ENCODE measurements around the gene SYT8.

SYT8 gene

DNA sequence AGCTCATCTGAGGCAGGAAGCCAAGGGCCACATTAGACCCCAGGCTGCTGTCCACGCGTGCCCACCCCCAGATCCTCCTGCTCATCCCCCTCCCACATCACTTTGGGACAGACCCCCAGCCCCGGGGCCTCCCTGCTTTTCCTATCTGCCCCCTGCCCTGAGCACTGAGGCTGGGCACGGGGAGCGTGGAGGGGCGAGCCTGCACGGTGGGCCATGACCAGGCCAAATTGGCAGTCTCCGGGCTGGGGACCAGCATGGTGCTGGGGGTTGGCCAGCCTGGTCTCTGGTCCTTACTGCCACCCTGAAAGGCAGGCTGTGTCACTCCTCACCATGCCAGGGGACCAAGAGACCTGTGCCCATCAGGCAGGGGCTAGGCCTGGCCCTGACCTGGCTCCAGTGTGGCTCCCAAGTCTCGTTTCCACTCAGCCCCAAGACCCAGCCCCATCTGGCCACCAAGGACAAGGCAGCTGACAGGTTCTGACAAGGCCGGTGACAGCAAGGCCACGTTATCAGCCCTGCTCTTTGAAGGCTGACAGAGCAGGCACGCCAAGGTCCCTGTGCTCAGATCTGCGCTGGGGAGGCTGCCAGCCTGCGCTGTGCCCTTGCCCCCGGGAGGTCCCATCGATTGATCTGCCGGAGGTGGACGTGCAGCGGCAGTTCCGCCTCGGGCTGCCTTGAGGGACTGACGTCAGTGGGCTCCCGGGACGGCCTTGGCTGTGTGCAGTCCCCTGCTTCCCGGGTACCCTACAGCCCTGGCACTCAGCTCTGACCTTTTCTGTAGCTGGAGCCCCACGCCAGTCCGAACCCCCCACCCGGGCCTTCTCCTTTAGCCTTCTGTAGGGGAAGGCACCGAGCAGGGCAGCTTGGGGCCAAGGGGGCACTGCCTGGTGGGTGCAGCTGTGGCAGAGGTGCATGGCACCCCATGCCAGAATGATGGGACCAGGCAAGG lies 7.6 kb downstream of the SYT8 start:
- H3K4me3 ChIP-seq (ENCODE audit: low read depth, low read length) = no peak overlapping the region
- no peak for DNase-seq (ENCODE audit: low read depth)

DNA sequence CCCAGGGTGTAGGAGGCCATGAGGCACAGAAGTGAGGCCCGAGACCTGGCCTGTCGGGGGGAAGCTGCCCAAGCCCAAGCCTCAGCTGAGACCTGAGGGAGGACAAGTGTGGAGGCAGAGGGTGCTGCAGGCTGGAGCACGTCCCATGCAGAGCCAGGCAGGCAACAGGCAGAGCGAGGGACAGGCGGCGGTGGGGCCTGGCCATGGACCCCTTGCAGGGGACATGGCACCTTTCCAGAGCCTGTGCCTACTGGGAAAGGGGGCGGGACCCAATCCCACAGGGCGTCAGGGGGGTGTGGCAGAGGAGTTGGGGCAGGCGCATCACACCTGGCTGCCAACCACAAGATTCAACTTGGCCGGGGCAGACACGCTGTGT lies 8.3 kb downstream of the SYT8 start:
- H3K4me3 ChIP-seq (ENCODE audit: low read depth, low read length) = no peak overlapping the region
- no peak for DNase-seq (ENCODE audit: low read depth)

DNA sequence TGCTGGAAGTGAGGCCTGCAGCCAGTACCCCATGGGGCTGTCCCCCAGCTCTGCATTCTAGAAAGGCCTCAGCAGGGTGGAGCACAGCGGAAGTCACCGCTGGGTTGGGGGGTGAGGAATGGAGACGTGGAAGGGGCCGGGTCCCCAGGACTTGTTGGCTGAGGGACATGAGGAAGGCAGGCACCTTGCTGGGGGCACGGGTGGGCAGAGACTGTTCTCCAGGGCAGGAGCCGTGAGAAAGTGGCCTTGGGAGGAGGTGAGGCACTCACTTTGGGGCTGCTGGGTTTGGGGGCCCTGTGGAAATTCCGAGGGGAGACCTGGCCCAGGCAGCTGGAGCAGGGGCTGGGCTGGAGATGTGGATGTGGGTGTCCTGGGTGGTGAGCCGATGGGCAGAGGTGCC lies 9.0 kb downstream of the SYT8 start:
- DNase-seq (ENCODE audit: low read depth) = no peak
- no peak overlapping the region for H3K4me3 ChIP-seq (ENCODE audit: low read depth, low read length)

DNA sequence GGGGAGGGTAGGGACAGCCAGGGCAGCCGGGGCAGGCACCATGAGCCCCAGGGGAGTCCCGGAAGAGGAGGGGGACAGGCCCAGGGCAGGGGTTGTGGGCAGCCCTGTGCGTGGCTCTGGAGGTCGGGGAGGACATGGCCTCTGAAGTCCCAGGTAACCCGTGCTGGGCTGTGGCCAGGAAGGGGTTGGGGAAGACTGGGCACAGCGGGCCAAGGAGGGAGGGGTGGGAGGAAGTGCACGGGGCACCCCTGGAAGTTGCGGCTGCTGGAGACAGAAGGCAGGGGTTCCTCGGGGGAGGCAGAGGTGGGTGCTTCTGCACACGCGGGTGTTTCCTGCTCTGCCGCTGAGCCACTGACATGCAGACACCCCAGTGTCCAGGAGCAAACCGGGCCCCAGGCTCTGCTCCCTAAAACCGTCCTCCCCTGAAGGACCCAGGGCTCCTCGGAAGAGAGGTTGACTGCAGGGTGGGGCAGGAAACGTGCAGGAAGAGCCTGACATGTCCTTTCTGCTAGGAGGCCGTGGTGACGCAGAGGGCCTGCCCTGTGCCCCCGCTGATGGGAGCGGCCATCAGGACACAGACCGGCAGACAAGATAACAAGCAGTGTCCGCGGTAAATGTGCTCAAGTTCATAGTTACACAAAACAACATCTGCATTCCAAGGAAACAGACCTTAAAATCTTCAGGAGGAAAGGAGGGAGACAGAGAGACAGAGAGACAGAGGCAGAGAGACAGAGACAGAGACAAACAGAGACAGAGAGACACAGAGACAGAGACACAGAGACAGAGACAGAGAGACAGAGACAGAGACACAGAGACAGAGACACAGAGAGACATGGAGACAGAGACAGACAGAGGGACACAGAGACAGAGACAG lies 9.7 kb downstream of the SYT8 start:
- no peak for DNase-seq (ENCODE audit: low read depth)
- H3K4me3 ChIP-seq (ENCODE audit: low read depth, low read length) = no peak overlapping the region

DNA sequence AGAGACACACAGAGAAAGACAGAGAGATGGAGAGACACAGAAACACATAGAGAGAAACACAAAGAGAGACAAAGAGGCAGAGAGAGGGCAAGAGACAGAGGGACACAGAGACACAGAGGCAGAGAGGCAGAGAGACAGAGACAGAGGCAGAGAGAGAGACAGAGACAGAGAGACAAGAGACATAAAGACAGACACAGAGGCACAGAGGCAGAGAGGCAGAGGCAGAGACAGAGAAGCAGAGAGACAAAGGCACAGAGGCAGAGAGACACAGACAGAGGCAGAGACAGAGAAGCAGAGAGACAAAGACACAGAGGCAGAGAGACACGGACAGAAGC lies 10.3 kb downstream of the SYT8 start:
- no peak overlapping the region for H3K4me3 ChIP-seq (ENCODE audit: low read depth, low read length)
- DNase-seq (ENCODE audit: low read depth) = no peak

DNA sequence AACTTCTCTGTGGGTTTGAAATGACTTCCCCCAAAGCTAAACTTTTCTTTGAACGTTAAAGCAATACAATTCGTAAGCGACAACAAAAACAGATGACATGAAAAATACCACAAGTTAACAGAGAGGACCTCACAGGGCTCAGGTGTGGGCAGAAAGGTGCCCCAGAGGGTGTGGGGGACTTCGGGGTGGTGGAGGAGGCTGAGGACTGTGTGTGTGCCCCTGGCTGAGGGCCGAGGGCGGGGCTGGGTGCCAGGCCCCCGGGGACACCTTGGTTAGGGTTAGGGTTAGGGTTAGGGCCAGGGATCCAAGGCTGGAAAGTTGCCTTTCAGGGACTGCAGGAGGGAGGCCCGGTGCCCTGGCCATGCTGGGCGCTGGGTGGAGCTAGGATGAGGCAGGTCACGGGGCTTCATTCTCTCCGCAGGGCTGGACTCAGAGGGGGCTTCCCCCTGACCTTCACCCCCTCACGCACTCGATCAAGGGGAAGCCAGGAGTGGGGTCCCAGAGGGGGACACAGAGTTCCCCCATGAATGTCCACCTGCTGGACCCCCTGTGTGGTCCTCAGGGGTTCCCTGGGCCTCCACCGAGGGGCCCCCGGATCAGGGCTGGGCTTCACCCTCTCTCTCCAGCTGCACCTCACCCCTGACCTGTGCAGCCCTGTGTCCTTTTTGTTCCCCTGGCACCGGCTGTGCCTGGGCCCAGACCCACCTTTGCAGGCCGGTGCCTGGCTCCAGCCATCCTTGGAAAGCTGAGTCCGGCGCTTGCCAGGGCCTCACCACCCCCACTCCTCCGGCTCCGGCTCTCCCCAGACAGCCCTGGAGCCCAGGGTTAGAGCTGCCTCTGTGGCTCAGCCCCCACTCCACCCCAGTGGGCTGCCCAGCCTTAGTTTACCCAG lies 11.0 kb downstream of the SYT8 start:
- no peak overlapping the region for H3K4me3 ChIP-seq (ENCODE audit: low read depth, low read length)
- DNase-seq (ENCODE audit: low read depth) = no peak

DNA sequence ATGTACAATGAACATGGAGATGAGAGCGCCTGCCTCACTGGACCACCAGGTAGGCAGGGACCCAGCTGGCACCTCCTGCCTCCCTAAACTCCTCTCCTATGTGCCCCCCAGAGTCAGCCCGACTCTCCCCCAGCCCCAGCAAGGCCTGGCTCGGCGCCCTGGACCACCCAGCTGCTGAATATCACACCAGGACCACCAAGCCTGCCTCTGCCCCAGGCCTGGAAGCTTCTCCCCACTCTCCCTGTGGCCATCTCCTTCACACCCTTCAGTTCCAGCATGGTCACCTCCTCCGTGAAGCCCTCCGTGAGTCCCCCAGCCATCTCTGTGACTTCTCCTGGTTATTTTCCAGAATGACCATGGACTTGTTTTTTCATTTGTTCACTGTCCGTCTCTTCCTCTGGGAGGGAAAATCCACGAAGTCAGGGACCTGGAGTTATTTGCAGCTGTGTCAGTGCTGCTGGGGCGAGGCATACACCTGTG lies 11.7 kb downstream of the SYT8 start:
- H3K4me3 ChIP-seq (ENCODE audit: low read depth, low read length) = no peak overlapping the region
- no peak for DNase-seq (ENCODE audit: low read depth)

DNA sequence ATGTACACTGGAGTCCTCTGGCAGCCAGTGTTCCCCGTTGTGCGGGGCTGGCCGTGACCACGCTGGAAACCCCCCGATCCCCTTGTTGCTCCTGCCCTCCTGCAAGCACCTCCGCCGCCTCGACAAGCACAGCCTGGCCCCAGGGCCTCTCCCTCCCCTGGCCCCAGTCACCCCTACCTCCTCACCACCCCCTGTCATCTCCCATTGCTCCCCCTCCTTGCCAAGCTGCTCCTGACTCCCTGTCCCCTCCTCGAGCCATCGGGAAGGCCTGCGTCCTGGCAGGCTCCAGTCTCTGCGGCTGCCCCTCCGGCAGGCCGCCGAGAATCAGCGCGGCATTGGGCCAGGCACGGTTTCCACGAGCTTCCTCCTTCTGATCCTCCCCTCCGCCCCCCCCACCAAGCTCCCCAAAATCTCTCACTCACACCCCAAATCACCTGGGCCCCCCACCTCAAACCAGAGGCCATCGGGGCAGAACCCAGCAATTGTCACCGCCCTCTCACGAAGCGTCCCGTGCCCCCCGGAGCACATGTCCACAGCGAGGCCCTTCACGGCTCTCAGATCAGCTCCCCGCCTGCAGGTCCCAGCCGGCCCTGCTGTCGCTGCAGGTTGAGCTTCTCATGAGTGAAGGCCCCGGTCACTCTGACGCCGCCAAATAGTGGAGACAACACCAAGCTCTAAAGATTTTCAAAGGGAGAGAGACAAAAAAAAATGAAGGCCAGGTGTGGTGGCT lies 12.4 kb downstream of the SYT8 start:
- no peak for DNase-seq (ENCODE audit: low read depth)

DNA sequence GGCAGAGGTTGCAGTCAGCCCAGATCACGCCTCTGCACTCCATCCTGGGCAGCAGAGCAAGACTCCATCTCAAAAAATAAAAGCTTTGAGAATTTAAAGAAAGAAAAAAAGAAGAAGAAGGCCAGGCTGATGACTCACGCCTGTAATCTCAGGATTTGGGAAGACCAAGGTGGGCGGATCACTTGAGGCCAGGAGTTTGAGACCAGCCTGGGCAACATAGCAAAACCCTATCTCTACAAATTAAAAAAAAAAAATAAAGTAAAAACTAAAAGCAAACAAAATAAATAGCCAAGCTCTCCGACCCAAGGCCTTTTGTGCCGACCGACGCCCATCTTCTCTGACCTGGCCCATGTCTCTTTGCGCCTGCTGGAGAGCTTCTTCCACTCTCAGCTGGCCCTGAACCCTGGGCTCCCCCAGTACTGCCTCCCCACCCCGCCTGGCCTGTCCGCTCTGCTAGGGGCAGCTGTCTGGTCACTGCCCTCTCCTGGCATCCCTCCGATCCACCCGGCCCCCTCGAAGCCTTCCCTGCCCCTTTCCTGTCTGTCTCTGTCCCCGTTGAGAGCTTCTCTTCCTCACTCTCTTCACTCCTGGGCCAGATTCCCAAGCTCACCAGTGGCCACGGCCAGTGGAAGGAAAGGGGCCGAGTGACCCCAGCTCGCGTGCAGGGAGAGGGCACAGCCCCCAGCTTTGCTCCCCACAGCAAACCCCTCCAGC lies 13.3 kb downstream of the SYT8 start:
- no peak overlapping the region for H3K4me3 ChIP-seq (ENCODE audit: low read depth, low read length)
- no peak for DNase-seq (ENCODE audit: low read depth)

More for the DNA sequence above, 12.4 kb downstream of the SYT8 start:
- H3K4me3 ChIP-seq (ENCODE audit: low read depth, low read length) = no peak overlapping the region

DNA sequence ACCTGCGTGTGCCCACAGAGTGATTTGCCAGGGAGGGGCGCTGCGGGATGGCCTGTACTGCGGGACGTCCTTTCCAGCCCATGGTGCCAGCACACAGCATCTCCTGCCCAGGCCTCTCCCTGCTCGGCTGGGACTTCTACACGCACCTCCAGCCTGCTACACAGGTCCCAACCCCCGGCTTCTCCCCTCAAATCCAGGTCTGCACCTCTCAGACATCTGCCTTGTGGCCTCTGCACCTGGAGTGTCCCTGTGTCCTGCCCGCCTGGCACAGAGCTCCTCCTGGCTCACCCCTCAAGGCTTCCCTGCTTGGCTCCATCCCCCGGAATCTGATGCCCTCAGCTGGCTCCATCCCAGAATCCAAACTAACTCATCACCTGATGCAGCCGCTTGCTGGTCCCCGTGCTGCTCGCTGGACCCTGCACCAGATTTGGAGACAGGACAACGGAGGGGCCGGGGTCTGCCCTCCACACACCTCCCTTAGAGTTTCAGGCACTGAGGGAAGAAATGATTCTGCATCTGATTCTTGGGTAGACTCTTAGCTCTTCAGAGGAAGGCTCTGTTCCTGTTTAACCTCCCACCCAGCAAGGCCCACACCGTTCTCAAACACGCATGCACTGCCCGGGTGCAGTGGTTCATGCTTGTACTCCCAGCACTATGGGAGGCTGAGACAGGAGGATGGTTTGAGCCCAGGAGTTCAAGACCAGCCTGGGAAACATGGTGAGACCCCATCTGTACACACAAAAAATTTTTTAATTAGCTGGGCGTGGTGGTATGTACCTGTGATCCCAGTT lies 14.0 kb downstream of the SYT8 start:
- no peak overlapping the region for H3K4me3 ChIP-seq (ENCODE audit: low read depth, low read length)
- DNase-seq (ENCODE audit: low read depth) = no peak

DNA sequence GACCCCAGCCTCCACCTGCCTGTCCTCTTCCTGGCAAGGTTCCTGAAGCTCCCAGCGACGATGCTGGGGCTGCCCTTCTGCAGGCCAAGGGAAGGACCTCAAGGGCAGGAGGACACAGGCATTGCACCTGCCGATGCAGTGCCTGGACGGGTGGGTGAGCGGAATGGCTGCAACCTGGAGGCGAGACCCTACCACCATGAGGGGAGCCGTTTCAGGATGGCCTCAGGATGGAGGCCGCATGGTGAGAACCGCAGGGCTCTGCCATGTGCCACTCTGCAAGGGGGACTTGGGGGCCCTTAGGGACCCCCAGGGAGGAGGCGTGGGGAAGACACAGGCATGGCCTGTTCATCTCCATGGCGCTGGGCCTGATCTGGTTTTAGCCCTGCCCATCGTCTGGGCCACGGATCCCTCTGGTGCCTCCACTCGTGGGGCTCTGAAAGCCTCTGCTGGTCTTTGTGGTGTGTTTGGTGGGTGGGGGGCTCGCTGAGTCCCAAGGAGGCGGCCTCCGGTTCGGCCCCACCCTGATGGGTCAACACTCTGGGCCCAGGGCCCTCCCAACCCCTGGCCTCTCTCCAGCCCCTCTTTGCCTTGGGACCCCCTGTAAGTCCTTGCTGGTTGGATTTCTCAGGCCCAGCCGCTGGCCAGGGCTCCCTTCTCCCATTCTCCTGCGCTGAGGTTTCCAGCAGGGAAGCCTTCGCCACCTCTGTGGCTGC lies 16.8 kb downstream of the SYT8 start:
- no peak for DNase-seq (ENCODE audit: low read depth)
- H3K4me3 ChIP-seq (ENCODE audit: low read depth, low read length) = no peak overlapping the region

DNA sequence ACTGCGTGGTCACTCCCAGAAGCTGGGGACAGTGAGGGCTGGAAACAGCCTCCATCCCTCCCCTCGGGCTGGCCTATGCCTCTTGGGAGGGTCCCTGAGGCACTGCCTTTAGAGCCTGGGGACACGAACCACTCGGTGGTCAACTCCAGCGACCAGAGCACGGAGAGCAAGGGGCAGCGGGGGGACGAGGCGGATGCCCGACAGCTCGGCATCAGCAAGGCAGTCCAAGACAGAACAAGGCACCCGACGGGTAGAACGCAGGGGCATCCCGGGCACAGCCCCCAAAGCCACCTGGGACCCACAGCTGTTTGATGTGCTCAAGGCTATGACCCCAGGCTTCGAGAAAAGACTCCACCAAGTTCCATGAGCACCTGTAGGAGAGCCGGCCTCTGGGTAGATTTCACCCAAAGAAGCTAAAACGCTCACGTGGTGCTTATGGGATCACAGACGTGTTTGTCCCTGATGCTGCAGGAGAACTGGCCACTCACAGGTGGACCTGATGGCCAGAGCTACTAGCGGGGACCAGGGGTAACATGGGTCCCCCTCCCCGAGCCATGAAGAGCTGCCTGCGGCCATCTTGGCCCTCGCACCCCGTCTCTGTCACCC lies 17.6 kb downstream of the SYT8 start:
- no peak overlapping the region for H3K4me3 ChIP-seq (ENCODE audit: low read depth, low read length)
- DNase-seq (ENCODE audit: low read depth) = no peak

DNA sequence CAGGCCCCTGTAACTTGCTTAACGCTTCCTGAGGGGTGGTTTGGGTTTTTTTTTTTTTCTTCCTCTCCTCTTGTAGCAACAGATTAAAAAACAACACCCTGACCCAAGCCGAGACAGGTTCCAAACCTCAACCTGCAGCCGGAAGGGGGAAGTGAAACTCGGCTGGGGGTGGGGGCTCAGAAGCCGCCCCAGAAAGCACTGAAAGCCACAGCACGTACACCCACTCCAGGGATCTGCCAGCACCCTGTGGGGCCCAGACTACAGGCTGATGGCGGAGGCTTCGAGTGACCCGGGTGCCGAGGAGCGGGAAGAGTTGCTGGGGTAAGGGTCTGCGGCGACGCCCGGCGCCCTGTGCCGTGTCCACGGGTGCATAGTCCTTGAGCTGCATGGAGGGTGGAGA lies 18.1 kb downstream of the SYT8 start, which contains the start of gene LSP1:
LSP1 (plus strand) TSS at position 208 of the 400 bp plus-strand sequence; CDS start at position 269, 61 bp downstream.
- H3K4me3 ChIP-seq (ENCODE audit: low read depth, low read length) = no peak within 1 kb of the TSS
- DNase-seq (ENCODE audit: low read depth) = no peak

DNA sequence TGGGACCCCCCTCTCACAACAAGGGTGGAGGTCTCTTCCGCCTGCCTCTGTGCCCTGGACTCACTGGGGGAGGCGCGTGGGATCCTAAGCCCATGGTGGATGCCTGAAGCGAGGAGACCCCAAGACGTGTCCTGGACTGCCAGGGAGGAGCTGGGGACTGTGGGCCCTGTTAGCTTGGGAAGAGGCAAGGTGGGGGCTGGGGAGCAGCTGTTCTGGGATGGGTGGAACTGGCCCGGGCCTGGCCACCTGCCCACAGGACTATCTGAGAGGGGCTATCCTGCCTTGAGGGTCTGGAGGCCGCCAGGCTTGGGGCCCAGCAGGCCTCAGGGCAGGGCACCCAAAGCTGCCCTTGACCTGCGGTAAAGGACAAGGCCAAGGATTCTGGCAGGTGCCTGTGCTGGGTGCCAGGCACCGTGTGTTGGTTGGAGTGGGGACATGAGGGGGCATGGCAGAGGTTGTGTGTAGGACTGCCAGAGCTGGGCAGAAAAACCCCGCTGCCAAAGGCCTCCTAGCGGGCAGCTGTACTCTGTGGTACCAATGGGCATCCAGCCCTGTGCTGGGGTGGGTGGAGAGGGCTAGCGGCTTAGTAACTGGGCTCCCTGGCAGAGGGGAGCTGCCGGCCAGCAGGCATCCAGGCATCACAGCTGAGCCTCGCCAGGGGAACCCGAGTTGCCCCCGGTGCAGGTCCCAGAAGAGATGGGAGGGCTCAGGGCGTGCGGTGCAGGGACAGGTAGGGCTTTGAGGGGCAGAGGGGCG lies 18.8 kb downstream of the SYT8 start:
- DNase-seq (ENCODE audit: low read depth) = no peak
- H3K4me3 ChIP-seq (ENCODE audit: low read depth, low read length) = no peak overlapping the region

DNA sequence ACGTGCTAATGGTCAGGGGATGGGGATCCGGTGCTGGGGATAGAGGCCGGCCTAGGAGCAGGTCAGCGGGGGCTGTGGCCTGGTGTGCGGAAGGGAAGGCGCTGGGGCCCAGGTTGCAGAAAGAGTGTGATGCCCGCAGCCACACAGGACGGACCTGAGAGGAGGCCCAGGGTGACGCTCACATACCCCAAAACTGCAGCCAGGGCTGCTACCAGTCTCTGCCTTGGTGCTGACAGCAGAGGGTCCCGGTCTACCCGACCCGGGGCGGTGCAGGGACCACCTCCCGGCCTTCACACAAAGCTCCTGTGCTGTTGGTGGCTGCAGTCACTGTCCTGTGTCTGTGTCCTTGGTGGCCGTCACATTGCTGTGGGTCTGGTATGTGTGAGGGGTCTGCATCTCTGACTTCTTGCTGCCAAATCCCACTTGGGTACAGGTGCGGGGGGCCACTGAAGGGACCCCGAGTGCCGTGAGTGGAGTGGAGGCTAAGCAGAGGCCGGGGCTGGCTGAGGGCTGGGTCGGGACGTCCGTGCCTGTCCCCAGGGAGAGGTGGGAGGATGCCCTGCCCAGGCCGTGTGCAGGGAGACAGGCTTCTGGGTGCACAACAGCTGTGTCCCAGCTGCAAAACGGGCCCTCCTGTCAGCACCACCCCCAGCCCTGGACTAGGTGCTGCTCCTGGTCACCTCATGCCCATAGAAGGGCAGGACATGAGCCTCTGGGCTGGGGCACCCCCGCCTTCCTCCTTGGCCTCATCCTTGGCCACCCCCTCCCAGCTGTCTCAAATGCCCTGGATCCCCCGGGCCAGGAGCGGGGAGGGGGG lies 19.6 kb downstream of the SYT8 start:
- DNase-seq (ENCODE audit: low read depth) = no peak
- no peak overlapping the region for H3K4me3 ChIP-seq (ENCODE audit: low read depth, low read length)

All from skeletal muscle cell (primary cell).